ENCODE data around the gene ZFR. TPM values are rescaled to one million over a fixed set of nuclear protein-coding genes. Genes with fewer than 3 reads are reported as not detected.

ZFR gene
- total and polyA plus RNA-seq, 7 donors, result 31.7 to 76.5 (median 67.2) TPM

- no peak for DNase-seq
- no peak for TF ChIP-seq CTCF (IDR thresholded peaks at IDR 0.05)
- no peaks in the 10 kb centered on the region for H3K27me3 ChIP-seq (ENCODE audit: insufficient read depth in 3 of 3, low read length in 2 of 3)
- peaks cover 34% of the 10 kb centered on the region for H3K4me1 ChIP-seq
- no peak overlapping the region for H3K27ac ChIP-seq
- no peak overlapping the region for H3K4me3 ChIP-seq
- ATAC-seq, result no peak
- intact Hi-C loops (cut with DNase I), result loop anchor here in 1 of 2 donors (5.0 kb wide), 1 partner anchor 32 kb away; no protein-coding TSS in a partner anchor
- 66 to 77% (median 72%) methylated on average over 5 of the region's 5 CpGs for WGBS, 3 donors
- H3K9me3 ChIP-seq, result no peaks in the 10 kb centered on the region
- no peaks in the 10 kb centered on the region for H3K36me3 ChIP-seq (ENCODE audit: insufficient read depth in 1 of 2, low read depth in 1 of 2)
Measured at GRCh38 chr5:32304622-32305021, 139.9 kb downstream of the ZFR start.

Other genes starting within 250 kb of the ZFR start
- 1 to 10 TPM; 8.2 to 8.9 (median 8.6) TPM for gene MTMR12, start 131.8 kb downstream of the ZFR start, total RNA-seq
- 1 to 10 TPM; 2.4 to 6.6 (median 6.6) TPM for gene MTMR12, start 131.8 kb downstream of the ZFR start, polyA plus RNA-seq
- gene SUB1, start 140.8 kb upstream of the ZFR start, total RNA-seq, result 100 to 1,000 TPM; 112 to 174 (median 150) TPM
- 100 to 1,000 TPM; 102 to 175 (median 138) TPM for gene SUB1, start 140.8 kb upstream of the ZFR start, polyA plus RNA-seq

Data from psoas muscle (tissue), 8 donors.